GM12801 (cell line): Measurements from ENCODE around the gene RIC8A.

ENCODE experiments used
- CTCF ChIP-seq: IDR thresholded peaks from one replicate; pipeline ENCODE4 v1.5.1; 2011; ENCODE audit warnings: control low read depth; ENCODE audit not compliant: insufficient read length; ENCODE audit errors: extremely low read depth

RIC8A gene

GRCh38 chr11:210122-210802 lies 2.8 kb downstream of the RIC8A start:
- TF ChIP-seq CTCF, result no peak

- TF ChIP-seq CTCF, result no peak
These were observed 3.3 kb downstream of the RIC8A start for GRCh38 chr11:210803-211180.

- no peak for TF ChIP-seq CTCF
These were observed 3.8 kb downstream of the RIC8A start for GRCh38 chr11:211295-211694.

- no peak for TF ChIP-seq CTCF
These were observed 4.2 kb downstream of the RIC8A start for GRCh38 chr11:211741-212140.

GRCh38 chr11:212150-213100 lies 4.9 kb downstream of the RIC8A start:
- no peak for TF ChIP-seq CTCF

- TF ChIP-seq CTCF, result no peak
These were observed 5.6 kb downstream of the RIC8A start for GRCh38 chr11:213111-213510.

GRCh38 chr11:214083-214482 lies 6.6 kb downstream of the RIC8A start:
- no peak for TF ChIP-seq CTCF
